ENCODE data around the gene AK5.
"Not testable (repeated sequence)": the region's sequence is repeated elsewhere in the genome, so short reads cannot be mapped to it uniquely, and the experiment has no call there.

The AK5 gene

DNA sequence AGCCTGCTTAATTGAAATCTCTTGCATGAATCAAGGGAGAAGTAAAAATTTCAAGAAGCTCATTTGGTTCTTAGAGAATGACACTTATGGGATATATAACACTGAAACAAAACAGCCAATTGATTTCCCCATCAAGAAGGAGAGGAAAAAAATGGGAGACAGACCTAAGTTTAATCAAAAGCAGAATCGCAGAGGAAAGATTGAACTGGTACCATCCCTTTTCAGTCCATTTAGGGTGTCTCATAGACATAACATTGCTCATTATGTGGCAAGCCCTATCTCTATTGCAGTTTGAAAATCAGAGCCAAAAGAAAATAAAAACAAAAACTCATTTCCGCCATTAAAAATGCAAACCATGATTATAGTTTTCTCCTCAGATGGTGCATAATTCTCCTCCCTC is 119.6 kb downstream of the AK5 start:
- no peak for DNase-seq (ENCODE audit: low spot score)

- no peak for DNase-seq (ENCODE audit: low spot score)
Measured at GRCh38 chr1:77405186-77405585, 123.4 kb downstream of the AK5 start.

DNA sequence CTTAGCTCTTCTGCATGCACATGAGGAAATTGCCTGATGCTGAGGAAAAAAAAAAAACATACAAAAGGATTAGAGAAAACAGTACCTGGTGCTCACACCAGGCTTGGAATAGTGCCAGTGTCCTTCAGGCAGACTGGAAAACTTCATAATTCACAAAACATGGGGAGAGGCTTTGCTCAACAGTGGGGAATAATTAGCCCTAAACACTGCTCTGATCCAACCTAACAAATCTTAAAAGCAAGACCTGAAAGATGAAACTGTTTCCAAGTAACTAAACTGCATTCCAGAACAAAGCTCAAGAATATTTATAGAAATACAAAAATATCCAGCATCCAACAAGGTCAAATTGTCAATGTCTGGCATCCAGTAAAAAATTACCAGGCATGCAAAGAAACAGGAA is 124.8 kb downstream of the AK5 start:
- no peak for DNase-seq (ENCODE audit: low spot score)

GRCh38 chr1:77407738-77408375 is 126.0 kb downstream of the AK5 start:
- DNase-seq (ENCODE audit: low spot score), result no peak

GRCh38 chr1:77408933-77409332 is 127.1 kb downstream of the AK5 start:
- DNase-seq (ENCODE audit: low spot score), result not testable (repeated sequence)

GRCh38 chr1:77412069-77412819 is 130.4 kb downstream of the AK5 start:
- DNase-seq (ENCODE audit: low spot score), result no peak

DNA sequence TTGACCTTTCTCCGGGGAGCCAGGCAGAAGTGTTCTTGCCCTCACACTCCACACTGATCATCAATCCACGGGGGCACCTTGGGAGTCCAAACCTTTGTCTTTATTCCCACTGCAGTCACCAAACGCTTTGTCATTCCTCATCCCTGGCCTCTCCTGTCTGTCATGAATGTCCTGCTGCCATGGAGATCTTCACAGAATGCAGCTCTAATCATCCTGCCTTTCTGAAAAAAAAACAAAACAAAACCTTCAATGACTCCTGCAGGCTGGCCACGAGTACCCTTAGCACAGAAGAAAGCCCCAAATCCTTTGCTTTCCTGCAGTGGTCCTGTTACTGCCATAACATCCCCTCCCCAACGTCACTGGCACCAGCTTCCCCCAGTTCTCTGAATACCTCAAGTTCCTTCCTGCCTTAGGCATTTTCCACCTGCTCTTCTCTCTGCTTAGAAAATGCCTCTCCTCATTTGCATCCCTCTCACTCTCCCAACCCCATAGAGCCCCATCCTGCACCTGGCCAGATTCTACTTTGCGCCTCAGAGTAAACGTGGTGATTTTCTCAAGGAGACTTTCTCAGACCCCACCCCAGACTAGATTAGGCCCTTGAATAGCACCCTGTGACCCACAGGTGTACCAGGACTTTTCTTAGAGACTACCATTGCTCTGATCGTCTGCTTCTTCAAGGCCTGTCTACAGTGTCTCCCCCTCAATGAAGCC is 131.2 kb downstream of the AK5 start:
- peak; percentile 64 for DNase-seq (ENCODE audit: low spot score)

DNA sequence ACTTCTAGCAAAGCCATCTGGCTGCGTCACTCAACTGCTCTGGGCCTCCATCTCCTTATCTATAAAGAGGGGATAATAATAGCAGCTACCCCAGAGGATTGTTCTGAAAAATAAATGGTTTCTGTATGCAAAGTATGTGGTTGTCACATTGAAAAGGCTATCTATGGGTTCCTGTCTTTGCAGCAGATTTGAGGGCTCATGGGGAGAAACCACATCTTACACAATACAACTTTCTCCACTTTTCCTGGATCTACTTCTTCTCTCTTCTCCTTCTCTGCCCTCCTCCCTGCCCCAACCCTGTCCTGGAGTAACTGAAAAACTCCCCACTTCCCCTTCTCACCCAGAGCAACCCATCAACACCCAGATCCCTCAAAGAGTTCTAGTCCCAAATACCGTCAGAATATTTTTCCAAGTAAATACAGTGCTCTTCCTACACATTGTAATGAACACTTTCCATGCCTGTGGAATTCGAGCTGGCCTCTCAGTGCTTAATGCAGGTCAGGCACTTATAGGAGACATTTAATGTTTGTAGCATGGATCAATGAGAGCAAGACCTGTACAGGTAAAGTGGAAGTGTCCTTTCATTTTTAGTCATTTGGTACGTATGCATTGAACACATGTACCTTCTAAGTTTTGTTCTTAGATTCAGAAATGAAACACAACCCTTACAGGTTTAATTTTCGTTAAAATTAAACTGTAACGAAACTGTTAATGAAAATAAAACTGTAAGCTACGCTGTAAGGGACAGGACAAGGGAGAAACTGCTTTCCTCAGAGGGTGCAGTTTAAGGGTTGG is 131.9 kb downstream of the AK5 start:
- DNase-seq (ENCODE audit: low spot score), result peak; percentile 52

GRCh38 chr1:77415579-77415978 is 133.8 kb downstream of the AK5 start:
- DNase-seq (ENCODE audit: low spot score), result no peak

- peak; percentile 17 for DNase-seq (ENCODE audit: low spot score)
Measured at GRCh38 chr1:77416692-77417450, 135.1 kb downstream of the AK5 start.

GRCh38 chr1:77418055-77418454 is 136.2 kb downstream of the AK5 start:
- DNase-seq (ENCODE audit: low spot score), result not testable (repeated sequence)

- DNase-seq (ENCODE audit: low spot score), result no peak
Measured at GRCh38 chr1:77421504-77422233, 139.8 kb downstream of the AK5 start.

GRCh38 chr1:77424236-77424635 is 142.4 kb downstream of the AK5 start:
- DNase-seq (ENCODE audit: low spot score), result no peak

DNA sequence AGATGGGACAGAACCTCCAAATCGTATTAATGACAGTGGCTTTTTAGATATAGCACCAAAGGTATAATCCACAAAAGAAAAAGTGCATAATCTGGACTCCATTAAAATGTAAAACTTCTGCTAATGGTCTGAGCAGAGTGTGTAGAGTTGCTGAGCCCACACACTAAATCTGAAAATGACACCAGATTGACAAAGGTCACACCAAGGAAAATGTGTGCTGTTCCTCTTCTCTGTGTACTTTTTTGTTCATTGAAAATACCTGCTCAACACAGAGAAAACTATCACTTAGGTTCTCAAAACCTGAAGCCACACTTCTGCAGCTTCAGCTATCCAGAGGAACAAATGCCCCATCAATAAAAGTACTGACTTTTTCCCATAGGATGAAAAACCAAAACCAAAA is 146.2 kb downstream of the AK5 start:
- DNase-seq (ENCODE audit: low spot score), result no peak

DNA sequence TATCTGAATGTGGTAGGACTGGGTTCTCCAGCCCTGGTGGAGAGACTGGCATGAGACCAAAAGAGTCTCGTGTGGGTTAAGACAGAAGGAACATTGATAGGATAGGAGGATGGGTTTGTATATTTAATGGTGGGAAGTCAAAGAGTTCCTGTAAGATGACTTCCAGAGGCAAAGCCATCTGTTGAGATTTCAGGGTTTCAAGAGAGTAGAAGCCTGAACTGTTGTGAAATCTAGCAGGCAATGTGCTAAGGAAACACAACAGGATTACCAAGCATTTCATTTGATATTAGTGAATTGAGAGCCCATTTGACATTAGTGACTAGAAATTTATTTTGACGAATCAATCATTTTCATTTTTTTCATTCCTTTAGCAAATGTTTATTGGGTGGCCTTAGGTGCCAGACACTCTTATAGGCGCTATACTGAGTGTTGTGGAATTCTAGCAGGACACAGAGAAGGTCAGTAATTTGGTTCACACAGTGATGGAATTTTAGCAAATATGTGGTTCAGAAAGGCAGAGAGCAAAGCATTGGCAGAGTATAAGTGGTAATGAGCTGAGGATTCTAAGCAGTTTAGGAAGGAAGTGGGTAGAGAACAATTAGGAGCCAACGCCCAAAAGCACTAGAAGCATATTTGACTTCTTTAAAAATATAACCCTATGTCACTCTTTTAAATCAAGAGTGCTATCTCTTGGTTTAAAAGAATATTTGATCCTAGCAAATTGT is 149.3 kb downstream of the AK5 start:
- no peak for DNase-seq (ENCODE audit: low spot score)

DNA sequence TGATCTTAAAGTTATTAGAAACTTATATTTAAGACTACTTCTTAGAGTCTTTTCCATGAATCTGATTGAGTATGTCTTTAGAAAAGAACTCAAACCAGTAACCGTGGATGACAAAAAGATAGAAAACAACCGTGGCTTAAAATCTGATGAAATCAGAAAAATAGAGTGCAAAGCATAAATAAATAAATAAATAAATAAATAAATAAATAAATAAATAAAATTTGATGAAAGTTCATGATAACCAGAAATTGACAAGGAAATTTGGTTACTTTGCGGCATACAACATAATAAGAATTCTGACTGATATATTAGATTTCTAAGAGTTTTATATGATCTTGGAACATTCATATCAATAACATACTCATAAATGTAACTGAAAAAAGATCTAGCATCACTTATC is 152.1 kb downstream of the AK5 start:
- DNase-seq (ENCODE audit: low spot score), result no peak

GRCh38 chr1:77434967-77435366 is 153.1 kb downstream of the AK5 start:
- no peak for DNase-seq (ENCODE audit: low spot score)

- DNase-seq (ENCODE audit: low spot score), result no peak
Measured at GRCh38 chr1:77438236-77438913, 156.6 kb downstream of the AK5 start.

DNA sequence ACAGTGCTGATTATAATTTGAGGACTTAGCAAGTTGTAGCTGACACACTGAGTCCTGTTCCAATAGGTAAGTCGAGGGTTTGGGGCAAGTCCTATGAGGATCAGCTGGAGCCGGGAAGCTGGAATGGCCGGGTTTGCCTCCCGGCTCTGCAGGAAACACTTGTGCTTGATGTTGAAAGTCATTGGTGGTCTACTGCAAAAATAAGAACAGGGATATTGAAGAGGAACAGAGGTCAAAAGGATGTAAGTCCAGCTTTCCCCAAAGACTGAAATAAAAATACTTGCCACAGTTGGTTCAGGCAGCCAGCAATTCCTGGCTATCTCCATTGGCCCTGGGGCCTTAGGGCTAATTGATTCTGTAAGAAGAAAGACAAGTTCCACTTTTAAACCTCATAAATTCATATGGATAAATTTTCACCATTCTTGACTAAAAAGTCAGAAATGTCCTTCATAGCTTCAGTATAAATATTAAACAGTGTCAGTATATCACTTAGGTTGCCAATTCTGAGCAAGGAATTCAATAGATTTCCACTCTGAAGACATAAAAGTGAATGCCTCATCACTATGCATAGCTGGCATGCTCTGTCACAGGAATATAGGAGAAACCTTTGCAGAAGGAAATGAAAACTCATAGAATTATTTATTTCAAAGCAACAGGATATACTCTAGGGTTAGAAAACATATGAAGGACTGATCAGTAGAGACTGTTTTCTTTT is 165.2 kb downstream of the AK5 start:
- no peak for DNase-seq (ENCODE audit: low spot score)
